Panc1 (cell line): Measurements from ENCODE around the gene CELF2. TPM values are rescaled to one million over a fixed set of nuclear protein-coding genes. Genes with fewer than 3 reads are reported as not detected.

ENCODE experiments used
- ATAC-seq: fragments of 200-7000 bp; cut with Tn5 transposase; 2 replicates; pipeline ENCODE4 v1.9.1; 2020; ENCODE audit warnings: mild to moderate bottlenecking, moderate library complexity
- BruUV-seq: library from RNA; stranded (reverse); fragments of 400-500 nt; replicated peaks from 2 replicates; lab custom pipeline; 2021; lab: Mats Ljungman, UMichigan
- CTCF ChIA-PET: fragments of 300-600 bp; sonication (Branson Sonifier 250); formaldehyde crosslinking; loops from one replicate; lab custom pipeline; 2022; ENCODE audit warnings: antibody characterized with exemption; lab: Charles Lee
- POLR2A ChIA-PET: fragments of 300-600 bp; sonication (Branson Sonifier 250); formaldehyde crosslinking; loops from one replicate; lab custom pipeline; 2022; ENCODE audit warnings: antibody characterized with exemption; lab: Charles Lee
- DNase-seq: peaks from one replicate; pipeline ENCODE4 v3.0.0-alpha.2; 2010; ENCODE audit warnings: low read depth, low spot score
- H3K27ac ChIP-seq: 2 replicates; pipeline ENCODE4 v1.5.1; 2011; ENCODE audit warnings: mild to moderate bottlenecking, low read length, inconsistent platforms
- H3K27me3 ChIP-seq: fragments of 200-500 bp; sonication (Bioruptor generic); 2 replicates; pipeline ENCODE4 v1.6.0; 2014; ENCODE audit warnings: low read length, inconsistent platforms; ENCODE audit not compliant: control insufficient read depth, insufficient read depth
- H3K36me3 ChIP-seq: fragments of 200-500 bp; sonication (Bioruptor generic); 2 replicates; pipeline ENCODE4 v1.5.1; 2014; ENCODE audit warnings: inconsistent platforms, mild to moderate bottlenecking, low read length, moderate library complexity; ENCODE audit not compliant: control insufficient read depth, insufficient read depth
- H3K4me1 ChIP-seq: 2 replicates; pipeline ENCODE4 v1.5.1; 2011; ENCODE audit warnings: inconsistent platforms, mild to moderate bottlenecking, low read length, moderate library complexity; ENCODE audit not compliant: control insufficient read depth, insufficient read depth
- H3K4me3 ChIP-seq, 2 experiments: 2 replicates each; pipeline ENCODE4 v1.5.1; 2011 to 2012; ENCODE audit warnings: low read depth in 2 of 2, low read length in 2 of 2, mild to moderate bottlenecking in 2 of 2, inconsistent platforms in 1 of 2, moderate library complexity in 1 of 2
- H3K9me3 ChIP-seq: fragments of 200-500 bp; sonication (Bioruptor generic); 2 replicates; pipeline ENCODE4 v1.5.1; 2014; ENCODE audit warnings: low read depth, mild to moderate bottlenecking, inconsistent platforms, low read length, moderate library complexity; ENCODE audit not compliant: control insufficient read depth, insufficient read depth
- CTCF ChIP-seq: fragments of 450-650 bp; IDR thresholded peaks from 2 replicates; pipeline ENCODE4 v1.5.1; 2017; ENCODE audit warnings: mild to moderate bottlenecking
- POLR2AphosphoS5 ChIP-seq: IDR thresholded peaks from 2 replicates; pipeline ENCODE4 v1.6.1; 2012; ENCODE audit warnings: mild to moderate bottlenecking, low read depth, low read length, moderate library complexity
- REST ChIP-seq, 2 experiments: IDR thresholded peaks; 2 replicates each; pipeline ENCODE4 v1.6.1; 2011 to 2012; ENCODE audit warnings: low read depth in 2 of 2, control low read depth in 1 of 2, low read length in 1 of 2, mild to moderate bottlenecking in 1 of 2, moderate library complexity in 1 of 2; ENCODE audit not compliant: insufficient read depth in 1 of 2
- SIN3A ChIP-seq: IDR thresholded peaks from 2 replicates; pipeline ENCODE4 v1.6.1; 2012; ENCODE audit warnings: low read depth, mild to moderate bottlenecking, low read length, moderate library complexity, borderline replicate concordance; ENCODE audit not compliant: insufficient read depth
- TCF7L2 ChIP-seq: IDR thresholded peaks from 2 replicates; pipeline ENCODE4 v1.6.1; 2011; ENCODE audit warnings: mild to moderate bottlenecking, low read depth, low read length, inconsistent platforms
- in situ Hi-C: cut with HindIII; loops from 2 replicates; pipeline ENCODE4 v1.10.0; 2016; ENCODE audit warnings: low sequenced_read_pairs, low pct_unique_long_range_greater_than_20kb
- intact Hi-C: fragments of 100-400 bp; cut with micrococcal nuclease; formaldehyde crosslinking; loops from one replicate; pipeline ENCODE4 v1.10.0; 2022; ENCODE audit not compliant: unreplicated experiment
- total RNA-seq: library from RNA; stranded (reverse); gene quantifications from one replicate; pipeline ENCODE4 v1.2.1, GENCODE V29; 2021; ENCODE audit not compliant: unreplicated experiment

Gene CELF2
- total RNA-seq, 1 experiment from 2014 or later = 0.44 TPM

- in situ Hi-C loops = no loop called here
- H3K4me3 ChIP-seq = no peak overlapping the region
- H3K9me3 ChIP-seq = no peaks in the 10 kb centered on the region
- intact Hi-C loops = no loop called here
- ATAC-seq (no peak), DNase-seq (no peak)
- no peaks in the 10 kb centered on the region for H3K36me3 ChIP-seq
- H3K27ac ChIP-seq = no peak overlapping the region
- TF ChIP-seq TCF7L2 (no peak), CTCF (no peak), REST (IDR thresholded peaks at IDR 0.05; ENCODE audit: insufficient read depth in 1 of 2, low read depth in 2 of 2, low read length in 1 of 2) (no peak), POLR2AphosphoS5 (no peak), SIN3A (no peak)
- CTCF ChIA-PET = interaction anchor here (0.5 kb wide), 1 partner anchor 21 kb away, joined by 4 read pairs; no protein-coding TSS in a partner anchor
- H3K27me3 ChIP-seq = peaks cover 2% of the 10 kb centered on the region; the same call in 1 of the 2 replicates
- POLR2A ChIA-PET = no interaction called here
- BruUV-seq = no TSS peak
- no peaks in the 10 kb centered on the region for H3K4me1 ChIP-seq
These were observed 148.9 kb downstream of the CELF2 start for GRCh38 chr10:11166550-11166949.

- Histone ChIP-seq H3K4me3 (no peak overlapping the region), H3K27ac (no peak overlapping the region), H3K9me3 (no peaks in the 10 kb centered on the region), H3K4me1 (no peaks in the 10 kb centered on the region), H3K27me3 (peaks cover 2% of the 10 kb centered on the region; the same call in 1 of the 2 replicates), H3K36me3 (no peaks in the 10 kb centered on the region)
- in situ Hi-C loops (no loop called here), intact Hi-C loops (no loop called here)
- ChIA-PET CTCF (interaction anchor here (0.6 kb wide), 1 partner anchor 161 kb away, joined by 3 read pairs; no protein-coding TSS in a partner anchor), POLR2A (no interaction called here)
- no TSS peak for BruUV-seq
- no peak for DNase-seq
- no peak for TF ChIP-seq TCF7L2
- TF ChIP-seq POLR2AphosphoS5 = no peak
- TF ChIP-seq REST (IDR thresholded peaks at IDR 0.05; ENCODE audit: insufficient read depth in 1 of 2, low read depth in 2 of 2, low read length in 1 of 2) = no peak
- no peak for TF ChIP-seq SIN3A
- no peak for TF ChIP-seq CTCF
- ATAC-seq = no peak
These were observed 149.7 kb downstream of the CELF2 start for GRCh38 chr10:11167233-11167966.
